Measurements from ENCODE around the gene CITED1.
"Not testable (repeated sequence)": the region's sequence is repeated elsewhere in the genome, so short reads cannot be mapped to it uniquely, and the experiment has no call there.

Gene CITED1

GRCh38 chrX:72305286-72306084 is at the start of gene CITED1:
Gene CITED1 (minus strand): TSS chrX:72305914. CDS start chrX:72302869, 3,045 bp downstream.
- no peak for DNase-seq

- no peak for DNase-seq
Measured at GRCh38 chrX:72352786-72353185, 47.1 kb upstream of the CITED1 start.

DNA sequence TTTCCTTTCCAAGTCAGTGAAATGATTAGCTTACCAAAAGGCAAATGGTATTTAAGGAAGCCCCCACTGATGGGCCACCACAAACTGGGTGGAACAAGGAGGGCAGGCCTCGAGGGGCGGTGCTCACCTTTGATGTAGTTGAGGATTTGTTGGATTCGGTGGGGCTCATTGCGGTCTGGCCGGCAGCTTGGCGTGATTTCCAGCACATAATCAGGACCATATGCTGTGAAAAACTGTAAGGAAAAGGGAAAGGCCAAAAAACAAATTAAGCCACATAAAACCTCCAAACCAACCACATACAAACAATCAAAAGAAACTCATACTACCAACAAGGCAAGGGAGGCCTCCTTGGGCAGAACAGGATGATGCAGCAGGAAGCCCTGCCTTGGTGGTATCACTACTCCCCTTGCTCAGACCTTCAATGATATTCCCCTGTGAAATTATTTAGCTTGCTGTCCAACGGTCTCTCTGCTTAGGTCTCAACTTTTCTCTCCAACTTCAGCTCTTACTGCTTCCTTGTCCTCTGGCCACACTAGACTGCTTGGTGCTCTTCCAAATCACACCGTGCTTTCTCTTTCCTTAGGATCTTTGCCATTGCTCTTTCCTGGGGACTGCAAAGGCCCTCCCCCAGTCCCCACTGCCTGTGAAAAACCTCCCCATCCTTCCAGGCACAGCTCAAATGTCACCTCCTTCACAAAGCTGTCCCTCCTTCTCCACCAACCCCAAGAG is 46.1 kb upstream of the CITED1 start:
- no peak for DNase-seq

GRCh38 chrX:72349190-72349589 is 43.5 kb upstream of the CITED1 start:
- no peak for DNase-seq

DNA sequence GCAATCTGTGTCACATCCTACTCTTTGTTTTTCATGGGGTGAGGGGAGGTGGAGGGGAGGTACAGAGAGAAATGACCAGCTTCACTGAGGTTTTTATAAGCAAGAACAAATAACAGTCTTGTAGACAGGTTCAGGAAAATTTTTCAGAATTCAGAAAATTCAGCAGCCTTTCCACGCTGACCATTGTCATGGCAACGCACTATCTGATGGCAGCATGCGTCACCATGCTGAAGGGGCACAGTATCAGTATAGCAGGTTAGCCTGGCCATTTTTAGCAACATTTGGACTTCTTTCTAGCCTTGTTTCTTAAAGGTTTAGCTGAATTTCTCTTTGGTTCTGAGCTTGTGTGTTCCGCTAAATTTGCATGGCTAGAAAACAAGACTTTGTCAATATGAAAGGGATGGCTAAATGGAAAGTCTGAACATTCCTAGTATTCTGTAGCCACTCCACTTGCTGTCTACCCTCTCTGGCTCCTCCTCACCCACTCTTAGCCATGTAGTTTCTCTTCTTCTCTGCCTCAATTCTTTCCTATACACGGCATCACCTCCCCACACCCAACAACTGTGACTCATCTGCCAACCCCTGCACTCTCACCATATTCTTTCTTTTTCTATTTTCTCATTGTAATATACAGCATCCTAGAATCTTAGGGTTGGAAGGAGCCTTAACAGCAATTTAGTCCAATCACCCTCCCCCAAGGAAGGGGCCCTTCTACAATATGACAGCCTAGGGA is 42.7 kb upstream of the CITED1 start:
- no peak for DNase-seq

DNA sequence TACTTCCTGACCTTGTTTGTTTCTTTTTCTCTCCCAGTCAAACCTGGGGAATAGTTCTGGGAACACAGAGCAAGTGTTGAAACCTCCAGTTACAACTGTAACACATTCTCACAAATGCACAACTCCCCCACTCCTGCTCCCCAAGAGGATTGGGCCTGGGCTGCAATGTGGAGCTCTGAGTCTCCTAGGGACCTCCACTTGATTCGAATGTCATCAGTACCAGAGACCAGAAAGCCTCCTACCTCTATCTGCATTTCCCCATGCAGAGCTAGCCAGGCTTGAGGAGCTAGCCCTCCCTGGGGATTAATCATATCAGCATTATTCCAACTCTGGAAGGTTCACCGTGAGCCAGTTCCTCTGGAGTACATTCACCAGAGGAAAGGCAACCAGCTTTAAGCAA is 41.7 kb upstream of the CITED1 start:
- no peak for DNase-seq

GRCh38 chrX:72346302-72346949 is 40.7 kb upstream of the CITED1 start:
- no peak for DNase-seq

DNA sequence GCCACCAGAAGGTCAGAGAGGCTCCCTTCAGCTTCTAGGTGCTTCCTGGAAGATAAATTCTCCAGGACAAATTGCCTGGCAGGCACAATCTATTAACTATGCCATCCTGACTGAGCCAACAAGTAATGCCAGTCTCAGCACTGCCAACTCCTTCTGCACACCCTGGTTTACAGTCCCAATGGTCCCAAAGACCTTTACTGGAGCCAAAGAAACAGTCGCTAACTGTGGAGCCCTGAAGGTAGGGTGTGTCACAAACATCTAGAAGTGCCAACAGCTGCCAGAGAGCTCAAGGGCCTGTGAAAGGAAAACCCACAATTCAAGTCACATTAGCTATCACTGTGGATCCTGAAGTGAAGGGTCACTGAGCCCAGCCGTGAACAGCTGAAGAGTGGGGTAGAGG is 34.9 kb upstream of the CITED1 start:
- DNase-seq, result no peak

DNA sequence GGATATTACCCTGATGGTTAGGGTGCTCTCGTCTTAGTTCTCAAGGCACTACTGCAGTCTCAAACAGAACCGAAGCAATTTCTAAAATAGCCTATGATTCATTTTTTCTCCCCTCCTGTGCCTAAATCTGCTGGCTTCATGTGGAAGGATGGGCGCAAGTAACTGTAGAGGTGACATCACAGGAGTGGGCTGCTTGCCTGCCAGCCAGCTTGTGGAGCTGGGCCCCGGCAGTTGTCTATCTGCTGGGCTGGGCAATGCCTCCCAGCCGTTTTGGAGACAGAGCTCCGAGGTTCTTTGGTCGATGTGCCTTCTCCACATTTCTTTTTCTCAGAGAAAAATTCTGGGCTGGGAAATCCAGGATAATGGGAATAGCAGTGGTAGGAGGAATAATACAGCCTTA is 34.3 kb upstream of the CITED1 start:
- no peak for DNase-seq

GRCh38 chrX:72330131-72330530 is 24.4 kb upstream of the CITED1 start:
- DNase-seq, result no peak

DNA sequence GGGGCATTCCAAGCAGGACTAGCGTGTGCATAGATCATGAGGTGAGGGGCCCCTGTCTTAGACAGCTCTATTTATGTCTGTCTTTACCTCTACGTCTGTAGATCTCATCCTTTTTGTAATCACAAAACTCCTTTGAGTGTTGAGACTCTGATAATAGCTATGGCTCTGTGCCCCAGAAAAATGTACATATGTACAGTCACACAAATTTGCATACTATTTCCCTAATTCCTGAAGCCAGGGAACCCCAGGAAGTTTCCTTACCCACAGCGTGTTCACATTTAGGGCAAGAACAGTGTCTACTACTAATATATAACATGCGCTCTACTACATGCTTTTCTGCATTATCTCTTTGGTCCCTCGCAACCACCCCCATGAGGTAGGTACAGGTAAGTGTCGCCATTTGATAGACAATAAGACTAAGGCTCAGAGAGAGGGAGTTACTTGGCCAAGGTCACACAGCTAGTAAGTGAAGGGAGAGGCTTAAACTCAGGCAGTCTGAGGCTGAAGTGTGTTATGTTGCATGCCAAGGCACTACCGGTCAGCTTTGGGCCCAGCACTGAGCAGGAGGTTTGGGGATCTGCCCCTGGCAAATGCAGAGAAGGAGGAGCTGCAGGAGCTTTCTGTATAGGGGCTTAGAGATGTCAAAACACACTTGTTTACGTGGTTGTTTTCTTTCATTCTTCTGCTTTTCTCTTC is 21.0 kb upstream of the CITED1 start:
- no peak for DNase-seq

GRCh38 chrX:72319651-72320050 is 13.9 kb upstream of the CITED1 start:
- not testable (repeated sequence) for DNase-seq

GRCh38 chrX:72317139-72317538 is 11.4 kb upstream of the CITED1 start:
- no peak for DNase-seq

GRCh38 chrX:72316408-72317110 is 10.8 kb upstream of the CITED1 start:
- no peak for DNase-seq

GRCh38 chrX:72314881-72315280 is 9.2 kb upstream of the CITED1 start:
- DNase-seq, result no peak

DNA sequence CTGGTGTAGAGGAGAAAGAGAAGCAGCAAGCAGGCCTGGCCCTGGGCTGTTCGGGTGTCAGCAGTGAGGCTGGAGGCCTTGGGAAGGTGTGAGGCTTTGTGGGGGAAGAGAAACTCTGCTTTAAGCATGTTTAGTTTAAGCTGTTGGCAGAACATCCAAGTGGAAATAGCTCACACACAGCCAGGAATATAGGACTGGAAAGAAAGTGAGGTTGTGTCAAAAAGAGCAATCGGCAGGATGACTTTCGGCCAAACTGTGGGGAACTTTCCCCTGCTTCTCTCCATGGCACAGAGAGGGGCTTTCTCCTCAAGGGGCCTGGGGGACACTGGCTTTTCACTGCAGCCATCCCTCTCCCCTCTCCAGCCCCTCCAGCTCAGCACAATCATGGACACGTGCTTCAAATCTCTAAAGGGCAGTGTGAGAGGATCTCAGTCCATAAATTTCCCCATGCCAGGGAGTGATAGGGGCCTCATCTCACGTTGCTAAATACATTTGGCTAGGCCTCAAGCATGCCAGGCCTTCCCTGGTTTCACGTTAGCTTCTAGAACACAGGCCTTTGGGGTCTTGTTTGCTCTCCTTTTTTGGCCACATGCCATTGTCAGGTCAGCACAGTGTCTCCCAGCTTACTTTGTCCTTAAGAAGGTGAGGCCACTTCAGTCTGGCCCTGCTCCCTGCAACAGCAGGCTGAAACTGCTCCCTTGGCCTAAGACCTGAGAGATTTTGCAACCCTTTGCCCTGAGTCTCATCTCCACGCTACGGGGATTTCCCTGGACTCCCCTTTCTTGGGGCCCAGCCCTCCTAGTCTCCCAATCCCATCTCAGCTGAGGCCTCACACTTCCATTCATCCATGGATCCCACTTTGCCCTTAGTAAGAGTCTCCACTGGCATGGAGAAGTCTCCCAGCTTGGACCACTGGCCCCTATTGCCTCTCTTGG is 8.3 kb upstream of the CITED1 start:
- DNase-seq, result no peak

- DNase-seq, result no peak
Measured at GRCh38 chrX:72312311-72312940, 6.7 kb upstream of the CITED1 start.

GRCh38 chrX:72309297-72310071 is 3.8 kb upstream of the CITED1 start:
- no peak for DNase-seq

- peak; percentile 44 for DNase-seq
Measured at GRCh38 chrX:72308566-72309296, 3.0 kb upstream of the CITED1 start.

Data from NCI-H1105 (cell line).